Stimulated activated naive CD4-positive, alpha-beta T cell (primary cell): ENCODE data around the gene CCDC116.
"Not testable (repeated sequence)": the region's sequence is repeated elsewhere in the genome, so short reads cannot be mapped to it uniquely, and the experiment has no call there.

Source experiments
- DNase-seq, 6 experiments: peaks; one replicate each; lab custom pipeline; 2025; lab: John Stamatoyannopoulos, UW

Gene CCDC116

GRCh38 chr22:21632237-21632895 lies at the start of gene CCDC116:
Gene CCDC116 (plus strand): TSS chr22:21632760. CDS start chr22:21633182, 422 bp downstream.
- DNase-seq = peak; percentile 10 to 43 (median 24)

GRCh38 chr22:21582801-21583740 lies 49.5 kb upstream of the CCDC116 start:
- DNase-seq = no peak

GRCh38 chr22:21585389-21585788 lies 47.2 kb upstream of the CCDC116 start:
- no peak for DNase-seq

- DNase-seq = no peak
Measured at GRCh38 chr22:21587803-21588611, 44.6 kb upstream of the CCDC116 start.

- no peak for DNase-seq
Measured at GRCh38 chr22:21589396-21589795, 43.2 kb upstream of the CCDC116 start.

GRCh38 chr22:21590809-21591641 lies 41.5 kb upstream of the CCDC116 start:
- DNase-seq = no peak

- no peak for DNase-seq
Measured at GRCh38 chr22:21591695-21592094, 40.9 kb upstream of the CCDC116 start.

- no peak for DNase-seq
Measured at GRCh38 chr22:21592422-21592821, 40.1 kb upstream of the CCDC116 start.

GRCh38 chr22:21593406-21594232 lies 38.9 kb upstream of the CCDC116 start:
- DNase-seq = no peak

GRCh38 chr22:21594865-21595452 lies 37.6 kb upstream of the CCDC116 start:
- DNase-seq = no peak

GRCh38 chr22:21596356-21597135 lies 36.0 kb upstream of the CCDC116 start:
- DNase-seq = not testable (repeated sequence)

- no peak for DNase-seq
Measured at GRCh38 chr22:21598302-21598701, 34.3 kb upstream of the CCDC116 start.

GRCh38 chr22:21599053-21599893 lies 33.3 kb upstream of the CCDC116 start:
- DNase-seq = no peak

GRCh38 chr22:21602579-21602978 lies 30.0 kb upstream of the CCDC116 start:
- DNase-seq = no peak

- DNase-seq = no peak
Measured at GRCh38 chr22:21603973-21604372, 28.6 kb upstream of the CCDC116 start.

- no peak for DNase-seq
Measured at GRCh38 chr22:21605887-21606564, 26.5 kb upstream of the CCDC116 start.

- no peak for DNase-seq
Measured at GRCh38 chr22:21606775-21607174, 25.8 kb upstream of the CCDC116 start.
